Bronchial epithelial cell (primary cell): ENCODE data around the gene DNASE1L1. TPM values are rescaled to one million over a fixed set of nuclear protein-coding genes. Genes with fewer than 3 reads are reported as not detected.

Source experiments
- DNase-seq: peaks from one replicate; pipeline ENCODE4 v3.0.0-alpha.2; 2010; ENCODE audit warnings: low read depth
- FAIRE-seq: peaks from 2 replicates; lab custom pipeline; 2011; peaks lifted over from hg19 to GRCh38; lab: Jason Lieb, UNC
- H3K27me3 ChIP-seq: 2 replicates; pipeline ENCODE4 v1.5.1; 2011; ENCODE audit warnings: low read length; ENCODE audit not compliant: control insufficient read depth, insufficient read depth
- H3K36me3 ChIP-seq: 2 replicates; pipeline ENCODE4 v1.5.1; 2011; ENCODE audit warnings: low read length; ENCODE audit not compliant: control insufficient read depth, insufficient read depth
- H3K4me3 ChIP-seq: 2 replicates; pipeline ENCODE4 v1.5.1; 2011; ENCODE audit warnings: mild to moderate bottlenecking, low read depth, low read length, control low read depth
- CTCF ChIP-seq: IDR thresholded peaks from 2 replicates; pipeline ENCODE4 v1.5.1; 2011; ENCODE audit warnings: mild to moderate bottlenecking, moderate library complexity, low read length, control low read depth, inconsistent platforms; ENCODE audit not compliant: insufficient read depth, severe bottlenecking
- total RNA-seq: library from RNA; depleted of rRNA; stranded (reverse); fragments of >200 nt; gene quantifications from 2 replicates; pipeline ENCODE4 v1.2.1, GENCODE V29; 2014

DNASE1L1 gene
- total RNA-seq, 1 donor from 2014 or later, result 38.7 TPM

GRCh38 chrX:154358011-154358410 is 51.0 kb downstream of the DNASE1L1 start:
- no peak for TF ChIP-seq CTCF
- no peak for DNase-seq
- Histone ChIP-seq H3K36me3 (peaks cover 48% of the 10 kb centered on the region), H3K27me3 (no peaks in the 10 kb centered on the region), H3K4me3 (no peak overlapping the region)
- FAIRE-seq, result no peak

- Histone ChIP-seq H3K27me3 (no peaks in the 10 kb centered on the region), H3K4me3 (no peak overlapping the region), H3K36me3 (peaks cover 44% of the 10 kb centered on the region)
- DNase-seq, result no peak
- FAIRE-seq, result no peak
- TF ChIP-seq CTCF, result no peak
Measured at GRCh38 chrX:154357205-154357604, 51.8 kb downstream of the DNASE1L1 start.

GRCh38 chrX:154356596-154356995 is 52.5 kb downstream of the DNASE1L1 start:
- H3K36me3 ChIP-seq, result peaks cover 42% of the 10 kb centered on the region
- H3K27me3 ChIP-seq, result no peaks in the 10 kb centered on the region
- DNase-seq (no peak), FAIRE-seq (no peak)
- TF ChIP-seq CTCF, result no peak
- no peak overlapping the region for H3K4me3 ChIP-seq

DNA sequence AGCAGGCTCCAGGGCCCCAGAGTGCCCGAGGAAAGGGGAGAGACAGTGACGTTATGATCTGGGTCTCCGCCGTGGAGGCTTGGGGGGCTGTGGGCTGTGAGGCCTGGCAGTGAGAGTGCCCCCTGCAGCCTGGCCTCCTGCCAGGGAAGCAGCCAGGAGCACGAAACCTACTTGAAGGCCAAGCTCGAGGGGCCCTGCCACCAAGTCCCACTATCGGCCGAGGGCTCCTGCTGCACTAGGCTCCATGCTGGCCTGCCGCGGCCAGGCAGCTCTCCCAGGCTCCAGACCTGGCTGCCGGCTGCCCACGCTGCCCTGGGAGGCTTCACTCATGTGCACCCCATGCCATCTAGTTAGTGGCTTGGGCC is 53.3 kb downstream of the DNASE1L1 start:
- Histone ChIP-seq H3K27me3 (no peaks in the 10 kb centered on the region), H3K36me3 (peaks cover 40% of the 10 kb centered on the region), H3K4me3 (no peak overlapping the region)
- DNase-seq (no peak), FAIRE-seq (no peak)
- TF ChIP-seq CTCF, result no peak

DNA sequence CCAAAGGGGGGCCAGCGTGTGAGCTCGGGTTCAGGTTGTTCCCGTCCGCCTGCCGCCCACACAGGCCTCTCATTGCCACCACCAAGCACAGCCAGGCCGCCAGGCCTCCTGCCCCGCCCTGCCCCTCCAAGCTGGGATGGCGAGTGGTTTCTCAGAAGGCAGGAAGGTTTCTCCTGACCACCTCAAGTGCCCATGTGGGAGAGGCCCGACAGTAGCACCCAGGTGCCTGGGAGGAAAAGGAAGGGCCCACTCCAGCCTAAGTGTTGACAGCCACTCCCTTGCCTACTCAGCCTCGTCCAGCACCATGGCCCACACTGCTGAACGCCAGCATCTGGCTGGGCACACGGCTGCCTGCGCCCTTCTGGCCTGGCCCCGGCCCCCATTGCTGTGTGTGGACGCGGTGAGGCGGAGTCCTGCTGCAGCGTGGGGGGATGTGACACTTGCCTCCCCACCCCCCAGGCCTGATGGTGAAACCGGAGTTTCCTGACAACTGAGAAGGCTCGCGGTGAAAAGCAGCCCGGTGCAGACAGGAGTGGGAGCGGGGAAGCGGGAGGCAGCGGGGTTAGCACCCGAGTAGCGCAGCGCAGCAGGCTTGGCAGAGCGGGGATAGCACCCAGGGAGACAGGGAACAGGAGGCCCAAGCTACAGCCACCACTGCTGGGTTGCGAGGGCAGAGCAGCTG is 53.8 kb downstream of the DNASE1L1 start:
- DNase-seq (no peak), FAIRE-seq (no peak)
- Histone ChIP-seq H3K36me3 (peaks cover 42% of the 10 kb centered on the region), H3K4me3 (no peak overlapping the region), H3K27me3 (no peaks in the 10 kb centered on the region)
- TF ChIP-seq CTCF, result no peak

DNA sequence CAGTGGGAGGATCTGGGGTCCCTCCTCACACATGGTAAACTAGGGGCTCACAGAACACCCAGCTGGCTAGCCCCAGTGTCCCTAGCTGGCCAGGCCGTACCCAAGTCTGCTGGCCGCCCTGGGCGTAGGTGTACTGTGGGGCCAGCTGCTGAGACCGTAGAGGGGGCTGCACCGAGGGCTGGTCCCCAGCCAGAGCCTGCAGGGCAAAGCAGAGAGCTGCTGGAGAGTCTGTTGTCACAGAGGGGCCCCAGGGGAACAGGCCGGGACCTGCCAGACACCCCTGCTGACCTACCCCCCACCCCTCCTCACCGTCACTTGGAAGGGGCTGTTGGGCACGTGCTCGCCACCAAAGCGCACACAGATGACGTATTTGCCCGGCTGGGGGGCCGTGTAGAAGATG is 54.5 kb downstream of the DNASE1L1 start:
- H3K4me3 ChIP-seq, result no peak overlapping the region
- H3K36me3 ChIP-seq, result peaks cover 46% of the 10 kb centered on the region
- FAIRE-seq (no peak), DNase-seq (no peak)
- TF ChIP-seq CTCF, result no peak
- H3K27me3 ChIP-seq, result no peaks in the 10 kb centered on the region
